ENCODE results near the gene PHAX. TPM values are rescaled to one million over a fixed set of nuclear protein-coding genes. Genes with fewer than 3 reads are reported as not detected.
A peak's percentile ranks its signal among the peaks of the same experiment; 100 is the strongest.
"Not testable (repeated sequence)": the region's sequence is repeated elsewhere in the genome, so short reads cannot be mapped to it uniquely, and the experiment has no call there.

Gene PHAX
- total RNA-seq, 2 experiments from 2014 or later: 62.3 to 69.6 TPM

DNA sequence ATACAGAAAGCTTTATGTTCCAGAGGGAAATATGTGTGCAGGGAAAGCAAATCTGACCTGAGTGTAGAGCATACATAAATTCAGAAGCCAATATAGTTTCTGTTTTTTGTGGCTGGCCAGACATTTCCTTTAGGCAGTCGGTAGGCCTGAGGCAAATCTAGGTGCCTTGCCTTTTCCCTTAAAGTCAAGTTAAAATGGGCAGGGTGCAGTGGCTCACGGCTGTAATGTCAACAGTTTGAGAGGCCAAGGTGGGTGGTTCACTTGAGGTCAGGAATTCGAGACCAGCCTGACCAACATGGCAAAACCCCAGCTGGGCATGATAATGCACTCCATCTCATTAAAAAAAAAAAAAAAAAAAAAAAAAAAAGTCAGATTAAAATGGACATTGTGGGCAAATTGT, 31.2 kb downstream of the PHAX start:
- Mint-ChIP-seq H3K27me3 (no peaks in the 10 kb centered on the region), H3K36me3 (no peaks in the 10 kb centered on the region), H3K4me3 (no peak overlapping the region), H3K9me3 (no peaks in the 10 kb centered on the region), H3K27ac (no peak overlapping the region), H3K4me1 (no peaks in the 10 kb centered on the region)
- no peak for DNase-seq

DNA sequence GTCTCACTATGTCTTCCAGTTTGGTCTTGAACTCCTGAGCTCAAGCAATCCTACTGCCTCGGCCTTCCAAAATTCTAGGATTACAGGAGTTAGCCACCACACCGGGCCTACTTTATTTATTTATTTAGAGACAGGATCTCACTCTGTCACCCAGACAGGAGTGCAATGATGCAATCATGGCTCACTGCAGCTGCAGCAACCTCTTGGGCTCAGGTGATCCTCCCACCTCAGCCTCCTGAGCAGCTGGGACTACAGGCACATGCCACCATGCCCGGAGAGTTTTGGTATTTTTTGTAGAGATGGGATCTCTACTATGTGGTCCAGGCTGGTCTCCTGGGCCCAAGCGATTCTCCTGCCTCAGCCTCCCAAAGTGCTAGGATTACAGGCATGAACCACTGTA, 32.8 kb downstream of the PHAX start:
- no peak overlapping the region for H3K4me3 Mint-ChIP-seq
- no peaks in the 10 kb centered on the region for H3K4me1 Mint-ChIP-seq
- H3K27me3 Mint-ChIP-seq: no peaks in the 10 kb centered on the region
- no peak for DNase-seq
- no peaks in the 10 kb centered on the region for H3K36me3 Mint-ChIP-seq
- H3K27ac Mint-ChIP-seq: no peak overlapping the region
- H3K9me3 Mint-ChIP-seq: no peaks in the 10 kb centered on the region

DNA sequence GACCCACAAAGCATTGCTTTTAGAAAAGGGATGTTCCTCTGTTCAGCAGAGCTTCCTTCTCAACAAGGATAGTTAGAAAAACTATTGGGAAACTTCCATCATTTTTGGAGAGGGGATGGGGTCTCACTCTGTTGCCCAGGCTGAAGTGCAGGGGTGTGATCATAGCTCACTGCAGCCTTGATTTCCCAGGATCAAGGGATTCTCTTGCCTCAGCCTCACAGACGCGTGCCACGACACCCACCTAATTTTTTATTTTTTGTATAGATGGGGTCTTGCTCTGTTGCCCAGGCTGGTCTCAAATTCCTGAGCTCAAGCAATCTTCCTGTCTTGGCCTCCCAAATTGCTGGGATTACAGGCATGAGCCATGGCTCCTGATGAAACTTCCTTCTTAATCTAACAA, 34.8 kb downstream of the PHAX start:
- no peaks in the 10 kb centered on the region for H3K4me1 Mint-ChIP-seq
- DNase-seq: no peak
- H3K9me3 Mint-ChIP-seq: no peaks in the 10 kb centered on the region
- no peaks in the 10 kb centered on the region for H3K36me3 Mint-ChIP-seq
- H3K4me3 Mint-ChIP-seq: no peak overlapping the region
- no peaks in the 10 kb centered on the region for H3K27me3 Mint-ChIP-seq
- no peak overlapping the region for H3K27ac Mint-ChIP-seq

DNA sequence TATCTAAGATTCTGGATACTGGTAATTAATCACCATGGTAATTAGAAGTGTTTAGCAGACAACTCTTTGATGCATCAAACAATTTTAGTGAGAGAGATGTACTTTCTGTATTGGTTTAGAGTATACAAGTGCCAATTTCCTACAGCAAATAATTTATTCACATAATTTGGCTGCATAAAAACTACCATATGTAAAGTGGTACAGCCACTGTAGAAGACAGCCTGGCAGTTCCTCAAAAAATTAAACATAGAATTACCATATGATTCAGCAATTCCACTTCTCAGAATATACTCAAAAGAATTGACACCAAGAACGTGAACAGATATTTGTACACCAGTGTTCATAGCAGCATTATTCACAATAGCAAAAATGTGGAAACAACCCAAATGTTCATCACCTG, 36.2 kb downstream of the PHAX start:
- no peaks in the 10 kb centered on the region for H3K9me3 Mint-ChIP-seq
- no peak overlapping the region for H3K4me3 Mint-ChIP-seq
- no peaks in the 10 kb centered on the region for H3K36me3 Mint-ChIP-seq
- no peaks in the 10 kb centered on the region for H3K27me3 Mint-ChIP-seq
- no peak for DNase-seq
- H3K4me1 Mint-ChIP-seq: no peaks in the 10 kb centered on the region
- no peak overlapping the region for H3K27ac Mint-ChIP-seq

DNA sequence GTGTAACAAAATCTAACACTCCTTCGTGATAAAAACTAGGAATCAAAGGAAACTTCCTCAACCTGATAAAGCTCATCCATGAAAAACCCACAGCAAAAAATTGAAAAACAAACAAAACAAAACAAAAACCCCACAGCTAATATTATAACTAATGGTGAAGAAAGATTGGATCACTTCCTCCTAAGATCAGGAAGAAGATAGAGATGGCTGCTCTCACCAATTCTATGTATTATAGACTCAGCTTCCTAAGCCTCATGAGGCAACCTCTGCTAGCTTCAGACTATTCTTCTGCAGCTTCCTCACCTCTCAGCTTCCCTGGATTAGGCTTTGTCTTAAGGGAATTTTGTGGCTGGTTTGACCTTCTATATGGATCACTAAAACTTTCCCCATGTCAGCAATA, 40.1 kb downstream of the PHAX start:
- no peaks in the 10 kb centered on the region for H3K4me1 Mint-ChIP-seq
- no peak overlapping the region for H3K27ac Mint-ChIP-seq
- DNase-seq: no peak
- no peak overlapping the region for H3K4me3 Mint-ChIP-seq
- H3K36me3 Mint-ChIP-seq: no peaks in the 10 kb centered on the region
- no peaks in the 10 kb centered on the region for H3K27me3 Mint-ChIP-seq
- H3K9me3 Mint-ChIP-seq: peaks cover 6% of the 10 kb centered on the region

DNA sequence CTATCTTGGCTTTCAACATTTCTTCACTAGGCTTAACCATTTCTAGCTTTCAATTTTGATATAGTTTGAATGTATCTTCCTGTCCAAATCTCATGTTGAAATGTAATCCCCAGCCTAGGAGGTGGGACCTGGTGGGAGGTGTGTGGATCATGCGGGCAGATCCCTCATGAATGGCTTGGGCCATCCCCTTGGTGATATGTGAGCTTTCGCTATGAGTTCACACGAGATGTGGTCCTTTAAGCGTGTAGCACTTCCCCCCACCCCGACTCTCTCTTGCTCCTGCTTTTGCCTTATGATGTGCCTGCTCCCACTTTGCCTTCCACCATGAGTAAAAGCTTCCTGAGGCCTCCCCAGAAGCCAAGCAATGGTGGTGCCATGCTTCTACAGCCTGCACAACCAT, 40.6 kb downstream of the PHAX start:
- no peaks in the 10 kb centered on the region for H3K27me3 Mint-ChIP-seq
- peaks cover 6% of the 10 kb centered on the region for H3K9me3 Mint-ChIP-seq
- no peak for DNase-seq
- H3K36me3 Mint-ChIP-seq: no peaks in the 10 kb centered on the region
- no peak overlapping the region for H3K4me3 Mint-ChIP-seq
- no peaks in the 10 kb centered on the region for H3K4me1 Mint-ChIP-seq
- H3K27ac Mint-ChIP-seq: no peak overlapping the region

DNA sequence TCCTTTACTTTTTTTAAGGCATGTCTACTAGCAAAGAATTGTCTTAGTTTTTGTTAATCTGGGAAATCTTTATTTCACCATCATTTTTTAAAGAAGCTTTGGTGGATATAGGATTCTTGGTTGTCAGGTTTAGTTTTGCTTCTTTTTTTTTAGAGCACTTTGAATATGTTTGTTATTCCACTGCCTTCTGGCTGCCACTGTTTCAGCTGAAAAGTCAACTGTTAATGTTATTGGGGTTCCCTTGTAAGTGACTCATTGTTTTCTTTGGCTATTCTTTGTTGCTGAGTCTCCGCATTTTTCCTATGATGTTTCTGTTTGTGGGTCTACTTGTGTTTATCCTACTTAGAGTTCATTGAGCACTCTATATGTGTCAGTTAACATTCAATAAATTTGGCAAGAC, 44.4 kb downstream of the PHAX start:
- Mint-ChIP-seq H3K27me3 (no peaks in the 10 kb centered on the region), H3K36me3 (no peaks in the 10 kb centered on the region), H3K9me3 (peaks cover 6% of the 10 kb centered on the region), H3K4me3 (no peak overlapping the region), H3K27ac (no peak overlapping the region), H3K4me1 (no peaks in the 10 kb centered on the region)
- no peak for DNase-seq

DNA sequence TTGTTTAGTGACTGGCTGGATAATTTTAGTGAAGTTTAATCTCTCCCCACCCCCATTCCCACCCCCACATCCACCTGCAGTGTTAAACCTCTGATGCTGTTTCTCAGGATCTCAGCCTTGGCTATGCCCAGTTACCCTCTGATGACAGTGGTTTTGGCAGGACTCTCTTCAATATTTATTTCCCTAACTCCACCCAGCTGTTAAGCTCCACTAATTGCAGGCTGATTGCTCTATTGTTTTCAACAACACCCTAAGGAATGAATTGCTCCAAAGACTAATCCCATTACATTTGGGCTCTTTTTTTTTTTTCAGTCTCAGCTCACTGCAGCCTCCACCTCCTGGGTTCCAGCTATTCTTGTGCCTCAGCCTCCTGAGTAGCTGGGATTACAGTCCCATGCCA, 46.3 kb downstream of the PHAX start:
- Mint-ChIP-seq H3K4me3 (no peak overlapping the region), H3K4me1 (no peaks in the 10 kb centered on the region), H3K27me3 (peaks cover 6% of the 10 kb centered on the region), H3K9me3 (peaks cover 6% of the 10 kb centered on the region), H3K27ac (no peak overlapping the region), H3K36me3 (no peaks in the 10 kb centered on the region)
- no peak for DNase-seq

DNA sequence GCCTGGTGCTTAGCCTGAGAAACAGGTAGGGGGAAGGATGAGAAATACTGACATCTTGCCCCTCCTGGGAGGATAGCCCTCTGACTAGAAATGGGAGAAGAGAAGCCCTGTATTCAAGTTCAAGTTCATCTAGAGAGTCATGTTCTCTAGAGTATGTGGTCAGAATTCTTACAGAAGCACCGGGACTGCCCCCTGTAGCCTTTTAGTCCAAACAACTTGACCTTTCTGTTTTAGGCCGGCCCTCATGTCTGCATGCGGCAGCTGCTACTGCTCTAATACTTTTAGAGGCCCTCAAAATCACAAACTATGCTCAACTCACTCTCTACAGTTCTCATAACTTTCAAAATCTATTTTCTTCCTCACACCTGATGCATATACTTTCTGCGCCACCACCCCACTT, 47.7 kb downstream of the PHAX start:
- peaks cover 8% of the 10 kb centered on the region for H3K27me3 Mint-ChIP-seq
- no peak overlapping the region for H3K4me3 Mint-ChIP-seq
- H3K27ac Mint-ChIP-seq: no peak overlapping the region
- peaks cover 6% of the 10 kb centered on the region for H3K9me3 Mint-ChIP-seq
- DNase-seq: no peak
- no peaks in the 10 kb centered on the region for H3K4me1 Mint-ChIP-seq
- no peaks in the 10 kb centered on the region for H3K36me3 Mint-ChIP-seq

DNA sequence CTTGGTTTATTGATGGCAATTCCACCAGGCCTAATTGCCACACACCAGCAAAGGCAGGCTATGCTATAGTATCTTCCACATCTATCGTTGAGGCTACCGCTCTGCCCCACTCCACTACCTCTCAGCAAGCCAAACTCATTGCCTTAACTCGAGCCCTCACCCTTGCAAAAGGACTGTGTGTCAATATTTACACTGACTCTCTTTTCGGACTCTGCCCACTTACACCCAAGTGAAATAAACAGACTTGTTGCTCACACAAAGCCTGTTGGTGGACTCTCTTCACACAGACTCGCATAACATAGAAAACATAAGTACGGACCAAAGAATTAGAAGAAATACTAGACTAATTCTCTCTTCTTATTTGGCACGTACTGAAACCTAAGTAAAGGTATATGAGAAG, 48.3 kb downstream of the PHAX start:
- H3K36me3 Mint-ChIP-seq, DNase-seq, H3K4me3 Mint-ChIP-seq, H3K27ac Mint-ChIP-seq, H3K4me1 Mint-ChIP-seq, H3K9me3 Mint-ChIP-seq, H3K27me3 Mint-ChIP-seq: not testable (repeated sequence)

DNA sequence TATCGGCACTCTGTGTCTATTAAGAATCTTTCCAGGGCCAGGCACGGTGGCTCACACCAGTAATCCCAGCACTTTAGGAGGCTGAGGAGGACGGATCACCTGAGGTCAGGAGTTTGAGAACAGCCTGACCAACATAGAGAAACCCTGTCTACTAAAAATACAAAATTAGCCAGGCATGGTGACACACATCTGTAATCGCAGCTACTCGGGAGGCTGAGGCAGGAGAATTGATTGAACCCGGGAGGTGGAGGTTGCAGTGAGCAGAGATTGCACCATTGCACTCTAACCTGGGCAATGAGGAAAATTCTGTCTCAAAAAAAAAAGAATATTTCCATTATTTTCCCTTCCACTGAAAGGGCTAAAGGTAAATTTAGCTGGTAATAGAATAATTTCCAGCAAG, 49.0 kb downstream of the PHAX start:
- H3K27ac Mint-ChIP-seq, H3K36me3 Mint-ChIP-seq, H3K27me3 Mint-ChIP-seq, H3K4me1 Mint-ChIP-seq, H3K4me3 Mint-ChIP-seq, H3K9me3 Mint-ChIP-seq, DNase-seq: not testable (repeated sequence)

DNA sequence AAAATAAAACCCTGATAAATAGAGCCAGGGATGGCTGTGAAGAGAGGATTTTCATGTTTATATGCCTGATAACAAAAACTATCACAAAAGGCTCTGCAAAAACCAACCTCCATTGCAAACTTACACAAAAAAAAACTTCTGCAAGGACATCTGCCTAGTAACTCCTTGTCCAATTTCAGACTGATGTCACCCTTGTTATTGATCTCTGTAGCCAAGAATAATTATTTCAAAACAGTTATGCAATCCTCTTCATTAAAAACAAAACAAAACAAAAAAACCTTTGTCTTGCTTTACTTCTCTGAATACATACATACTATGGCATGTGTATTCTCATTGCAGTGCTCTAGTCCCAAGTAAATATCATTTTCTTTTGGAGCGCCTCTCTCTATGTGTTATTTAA, 49.7 kb downstream of the PHAX start:
- no peaks in the 10 kb centered on the region for H3K4me1 Mint-ChIP-seq
- H3K36me3 Mint-ChIP-seq: no peaks in the 10 kb centered on the region
- peaks cover 2% of the 10 kb centered on the region for H3K9me3 Mint-ChIP-seq
- H3K27me3 Mint-ChIP-seq: peaks cover 9% of the 10 kb centered on the region
- no peak for DNase-seq
- no peak overlapping the region for H3K27ac Mint-ChIP-seq
- H3K4me3 Mint-ChIP-seq: no peak overlapping the region

DNA sequence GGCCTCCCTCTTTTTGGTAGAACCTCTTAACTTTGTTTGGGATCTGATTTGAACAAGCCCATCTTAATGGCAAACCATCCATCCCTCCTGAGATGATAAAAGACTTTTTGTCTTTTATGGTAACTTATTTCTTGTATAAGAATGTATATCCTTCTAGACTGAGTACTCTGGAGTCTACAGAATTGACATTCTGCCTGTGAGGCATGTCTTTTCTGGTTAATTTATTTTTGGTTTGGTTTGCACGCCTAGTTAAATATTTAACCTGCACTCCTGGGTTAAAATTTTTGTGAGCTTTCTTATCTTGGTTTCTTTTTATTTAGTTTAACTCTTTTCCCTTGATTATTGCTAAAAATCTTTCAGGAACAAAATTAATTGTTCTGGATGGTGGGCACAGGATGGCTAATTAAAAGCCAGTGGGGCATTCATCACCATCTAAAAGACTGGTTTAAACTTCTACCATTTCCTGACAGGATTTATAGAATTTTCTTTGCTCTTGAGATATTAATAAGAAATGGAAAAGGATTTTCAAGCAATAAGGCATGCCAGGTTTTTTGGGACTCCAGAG, 50.3 kb downstream of the PHAX start:
- H3K4me3 Mint-ChIP-seq: no peak overlapping the region
- H3K27me3 Mint-ChIP-seq: peaks cover 9% of the 10 kb centered on the region
- no peaks in the 10 kb centered on the region for H3K36me3 Mint-ChIP-seq
- no peaks in the 10 kb centered on the region for H3K9me3 Mint-ChIP-seq
- no peaks in the 10 kb centered on the region for H3K4me1 Mint-ChIP-seq
- no peak for DNase-seq
- no peak overlapping the region for H3K27ac Mint-ChIP-seq

DNA sequence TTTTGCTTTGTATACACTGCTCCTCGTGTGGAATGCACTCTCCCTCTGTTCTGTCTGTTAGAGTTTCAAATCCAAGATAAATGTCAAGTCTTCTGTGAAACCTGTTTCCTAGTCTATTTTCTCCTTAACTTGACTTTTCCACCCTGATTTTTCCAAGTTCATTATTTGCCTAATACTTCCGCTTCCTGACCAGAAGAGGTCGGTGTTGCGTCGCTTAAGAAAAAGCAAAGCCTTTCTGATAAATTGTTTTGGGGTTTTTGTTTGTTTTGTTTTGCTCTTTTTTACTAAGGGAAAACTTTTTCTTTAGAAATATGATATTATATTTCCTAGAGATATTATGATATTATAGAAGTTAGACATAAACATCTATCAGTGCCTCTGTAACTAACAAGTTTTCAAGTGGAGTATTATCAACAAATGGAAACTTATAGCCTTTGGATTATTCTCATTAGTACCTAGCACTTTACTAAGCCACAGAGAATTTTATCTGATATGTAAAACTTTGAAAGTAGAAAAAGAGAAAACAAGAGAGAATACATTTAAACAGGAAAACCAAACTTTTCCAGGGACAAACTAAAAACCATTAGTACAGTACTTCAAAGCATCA, 55.8 kb downstream of the PHAX start:
- no peak overlapping the region for H3K27ac Mint-ChIP-seq

DNA sequence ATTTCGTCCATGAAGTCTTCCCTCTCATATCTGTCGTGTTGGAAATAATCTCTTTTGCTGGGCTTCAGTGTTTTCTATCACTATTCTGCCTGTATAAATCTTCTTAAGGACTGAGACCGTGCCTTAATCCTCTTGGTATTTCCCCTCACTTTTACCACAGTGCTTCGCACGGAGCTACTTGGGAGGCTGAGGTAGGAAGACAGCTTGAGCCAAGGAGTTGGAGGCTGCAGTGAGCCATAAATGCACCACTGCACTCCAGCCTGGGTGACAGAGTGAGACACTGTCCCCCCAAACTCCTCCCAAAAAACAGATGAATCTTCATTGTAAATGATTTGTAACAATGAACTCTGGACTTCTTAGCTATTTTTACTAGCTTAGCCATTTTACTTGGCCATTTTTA, 57.8 kb downstream of the PHAX start:
- no peak overlapping the region for H3K27ac Mint-ChIP-seq
- no peaks in the 10 kb centered on the region for H3K36me3 Mint-ChIP-seq
- peaks cover under 1% of the 10 kb centered on the region for H3K27me3 Mint-ChIP-seq
- peaks cover 5% of the 10 kb centered on the region for H3K4me1 Mint-ChIP-seq
- no peak overlapping the region for H3K4me3 Mint-ChIP-seq
- no peaks in the 10 kb centered on the region for H3K9me3 Mint-ChIP-seq
- no peak for DNase-seq

More for the DNA sequence above, 55.8 kb downstream of the PHAX start:
- DNase-seq: no peak
- no peaks in the 10 kb centered on the region for H3K36me3 Mint-ChIP-seq
- H3K9me3 Mint-ChIP-seq: no peaks in the 10 kb centered on the region
- H3K27me3 Mint-ChIP-seq: peaks cover 3% of the 10 kb centered on the region
- no peak overlapping the region for H3K4me3 Mint-ChIP-seq
- peaks cover 5% of the 10 kb centered on the region for H3K4me1 Mint-ChIP-seq

DNA sequence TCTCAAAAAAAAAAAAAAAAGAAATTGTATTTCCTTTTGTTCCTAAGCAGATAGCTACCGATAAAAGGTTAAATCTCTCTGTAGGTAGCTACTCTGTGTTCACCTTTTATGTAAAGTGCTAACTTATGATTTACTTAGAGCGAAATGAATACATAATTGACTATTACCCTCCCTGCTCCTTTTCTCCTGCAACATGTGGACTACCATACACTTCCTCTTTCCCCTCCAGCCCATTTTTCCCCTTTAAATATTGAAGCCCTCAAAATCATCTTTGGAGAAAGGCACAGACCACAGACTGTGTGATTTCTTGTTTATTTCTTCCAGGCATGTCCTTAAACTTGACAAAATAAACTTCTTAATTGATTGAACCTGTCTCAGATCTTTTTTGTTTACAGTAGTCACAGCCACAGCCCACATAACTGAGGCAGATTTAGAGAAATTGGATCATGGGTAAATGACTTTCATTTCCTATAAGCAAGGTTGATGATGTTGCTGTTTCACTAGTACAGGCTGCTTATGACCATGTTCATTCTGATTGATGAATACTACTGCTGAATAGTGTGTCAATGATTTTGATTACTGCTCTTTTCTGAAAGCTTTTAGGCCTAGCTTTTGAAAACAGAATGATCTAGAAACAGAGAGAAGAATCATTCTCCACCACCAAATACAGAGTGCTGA, 59.2 kb downstream of the PHAX start:
- Mint-ChIP-seq H3K36me3 (no peaks in the 10 kb centered on the region), H3K27me3 (no peaks in the 10 kb centered on the region), H3K9me3 (no peaks in the 10 kb centered on the region), H3K4me3 (no peak overlapping the region), H3K4me1 (peaks cover 5% of the 10 kb centered on the region), H3K27ac (peak overlapping the region; percentile 7)
- no peak for DNase-seq
